Esophagus muscularis mucosa (tissue), 4 donors: ENCODE measurements around the gene BTNL2. TPM values are rescaled to one million over a fixed set of nuclear protein-coding genes. Genes with fewer than 3 reads are reported as not detected.

ENCODE experiments used
- DNase-seq: peaks from one replicate; pipeline ENCODE4 v3.0.0-alpha.2; 2017; ENCODE audit errors: extremely low spot score
- H3K27ac ChIP-seq, 4 donors: fragments of 200-600 bp; sonication (generic); replicated peaks in 1 of 4; 1 replicate in 3 of 4; 2 replicates in 1 of 4; pipeline ENCODE4 v1.5.1; 2016 to 2019; ENCODE audit warnings: mild to moderate bottlenecking in 1 of 4
- H3K27me3 ChIP-seq, 4 donors: fragments of 200-600 bp; sonication (generic); one replicate each; pipeline versions ENCODE4 v1.5.1 to v1.6.0; 2016 to 2019
- H3K36me3 ChIP-seq, 4 donors: fragments of 200-600 bp; sonication (generic); one replicate each; pipeline ENCODE4 v1.5.1; 2016 to 2019
- H3K4me1 ChIP-seq, 4 donors: fragments of 200-600 bp; sonication (generic); one replicate each; pipeline ENCODE4 v1.5.1; 2016 to 2019
- H3K4me3 ChIP-seq, 4 donors: fragments of 200-600 bp; sonication (generic); 1 replicate in 2 of 4; 2 replicates in 2 of 4; pipeline ENCODE4 v1.5.1; 2016 to 2019; ENCODE audit warnings: mild to moderate bottlenecking in 4 of 4, moderate library complexity in 1 of 4
- H3K9me3 ChIP-seq, 4 donors: fragments of 200-600 bp; sonication (generic); 1 replicate in 3 of 4; 2 replicates in 1 of 4; pipeline ENCODE4 v1.5.1; 2016 to 2019
- EP300 ChIP-seq: sonication (generic); formaldehyde crosslinking; IDR thresholded peaks from one replicate; pipeline ENCODE4 v1.6.1; 2017; ENCODE audit warnings: antibody characterized with exemption
- POLR2A ChIP-seq: fragments of 450-650 bp; IDR thresholded peaks from one replicate; pipeline ENCODE4 v1.6.1; 2017; ENCODE audit warnings: antibody characterized with exemption, moderate library complexity, mild to moderate bottlenecking, low read depth
- POLR2AphosphoS5 ChIP-seq, 2 donors: sonication (generic); formaldehyde crosslinking; IDR thresholded peaks; one replicate each; pipeline ENCODE4 v1.6.1; 2017; ENCODE audit warnings: antibody characterized with exemption in 2 of 2
- WGBS: methylation state at CpG from one replicate; pipeline ENCODE4 v1.1.5; 2018; 5-methylcytosine and 5-hydroxymethylcytosine counted together
- intact Hi-C: fragments of 100-400 bp; cut with DNase I; formaldehyde crosslinking; loops from one replicate; pipeline ENCODE4 v1.15.1; 2023
- total RNA-seq, 4 donors: library from RNA; depleted of rRNA; stranded (reverse); fragments of >200 nt; gene quantifications; one replicate each; pipeline versions ENCODE4 v1.1.0 to v1.2.1, GENCODE V29; 2016
- TF ChIP-seq, protein P1 (sequence below), 3 experiments: fragments of 200-600 bp in 2 of 3; fragments of 450-650 bp in 1 of 3; sonication (generic) in 2 of 3; IDR thresholded peaks; one replicate each; pipeline ENCODE4 v1.5.1; 2017 to 2019; ENCODE audit warnings: antibody characterized with exemption in 3 of 3, mild to moderate bottlenecking in 2 of 3, moderate library complexity in 1 of 3

Gene BTNL2
- total RNA-seq, 4 donors from 2014 or later, result not detected

DNA sequence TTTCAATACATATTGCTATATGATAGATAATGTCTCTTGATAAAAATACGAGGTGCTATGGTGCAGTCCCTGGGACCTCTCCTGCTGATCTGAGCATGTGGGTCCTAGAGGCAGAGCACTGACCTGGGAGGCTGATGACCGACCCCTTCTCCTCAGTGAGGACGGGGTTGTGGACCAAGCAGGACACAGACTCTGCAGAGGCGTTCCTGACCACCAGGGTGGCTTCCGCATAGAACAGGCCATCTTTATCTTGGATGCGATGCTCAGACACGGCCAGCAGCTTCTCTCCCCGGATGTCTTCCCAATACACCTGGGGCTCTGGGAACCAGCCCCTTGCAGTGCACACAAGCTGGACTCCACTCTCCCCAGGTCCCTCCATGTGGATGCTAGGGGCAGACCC, 4.2 kb downstream of the BTNL2 start:
- Histone ChIP-seq H3K27ac (no peak overlapping the region), H3K36me3 (no peaks in the 10 kb centered on the region), H3K4me3 (no peak overlapping the region), H3K27me3 (peaks cover 0 to 54% (median 9%) of the 10 kb centered on the region in 4 donors), H3K9me3 (no peaks in the 10 kb centered on the region), H3K4me1 (no peaks in the 10 kb centered on the region)
- intact Hi-C loops, result no loop called here
- TF ChIP-seq EP300 (no peak), POLR2A (no peak), POLR2AphosphoS5 (IDR thresholded peaks at IDR 0.05) (no peak)
- TF ChIP-seq, protein P1, sequence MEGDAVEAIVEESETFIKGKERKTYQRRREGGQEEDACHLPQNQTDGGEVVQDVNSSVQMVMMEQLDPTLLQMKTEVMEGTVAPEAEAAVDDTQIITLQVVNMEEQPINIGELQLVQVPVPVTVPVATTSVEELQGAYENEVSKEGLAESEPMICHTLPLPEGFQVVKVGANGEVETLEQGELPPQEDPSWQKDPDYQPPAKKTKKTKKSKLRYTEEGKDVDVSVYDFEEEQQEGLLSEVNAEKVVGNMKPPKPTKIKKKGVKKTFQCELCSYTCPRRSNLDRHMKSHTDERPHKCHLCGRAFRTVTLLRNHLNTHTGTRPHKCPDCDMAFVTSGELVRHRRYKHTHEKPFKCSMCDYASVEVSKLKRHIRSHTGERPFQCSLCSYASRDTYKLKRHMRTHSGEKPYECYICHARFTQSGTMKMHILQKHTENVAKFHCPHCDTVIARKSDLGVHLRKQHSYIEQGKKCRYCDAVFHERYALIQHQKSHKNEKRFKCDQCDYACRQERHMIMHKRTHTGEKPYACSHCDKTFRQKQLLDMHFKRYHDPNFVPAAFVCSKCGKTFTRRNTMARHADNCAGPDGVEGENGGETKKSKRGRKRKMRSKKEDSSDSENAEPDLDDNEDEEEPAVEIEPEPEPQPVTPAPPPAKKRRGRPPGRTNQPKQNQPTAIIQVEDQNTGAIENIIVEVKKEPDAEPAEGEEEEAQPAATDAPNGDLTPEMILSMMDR (IDR thresholded peaks at IDR 0.05), result no peak
- DNase-seq, result no peak
- WGBS, result 88% methylated on average over 4 of the region's 8 CpGs

DNA sequence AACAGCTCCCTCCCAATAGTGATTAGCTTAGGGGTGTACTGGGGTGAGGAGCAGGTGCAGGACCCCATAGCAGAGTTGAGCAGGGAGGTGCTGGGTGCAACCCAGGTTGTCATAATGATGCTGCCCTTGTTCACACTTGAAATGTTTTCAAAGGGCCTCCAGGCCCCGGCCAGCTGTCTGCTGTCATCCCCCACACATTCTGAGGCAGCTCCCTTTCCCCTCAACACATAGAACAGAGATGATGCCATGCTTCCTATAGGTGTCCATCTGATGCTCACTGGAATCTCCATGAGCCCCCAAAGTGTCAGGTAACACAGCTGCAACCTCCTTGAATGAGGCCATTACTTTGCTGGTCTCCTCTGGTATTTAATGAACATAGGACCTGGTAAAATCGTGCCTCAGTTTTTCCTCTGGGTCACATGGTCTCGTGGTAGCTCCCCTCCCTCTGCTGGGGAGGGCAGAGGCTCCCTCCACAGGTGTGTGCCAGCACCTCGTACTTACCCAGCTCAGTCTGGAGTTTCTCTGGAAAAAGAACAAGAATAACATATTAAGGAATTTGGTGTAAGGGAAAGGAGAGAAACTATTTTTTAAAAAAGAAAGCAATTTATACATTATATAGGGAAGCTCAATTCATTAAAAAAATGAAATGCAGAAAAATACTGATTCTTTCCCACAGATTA, 5.6 kb downstream of the BTNL2 start:
- no peaks in the 10 kb centered on the region for H3K4me1 ChIP-seq
- H3K4me3 ChIP-seq, result no peak overlapping the region
- peaks cover 0 to 40% (median 9%) of the 10 kb centered on the region in 4 donors for H3K27me3 ChIP-seq
- H3K36me3 ChIP-seq, result no peaks in the 10 kb centered on the region
- intact Hi-C loops, result no loop called here
- H3K27ac ChIP-seq, result no peak overlapping the region
- TF ChIP-seq POLR2AphosphoS5 (IDR thresholded peaks at IDR 0.05), result no peak
- TF ChIP-seq, protein P1 (IDR thresholded peaks at IDR 0.05), result no peak
- no peak for TF ChIP-seq POLR2A
- no peak for TF ChIP-seq EP300
- 38% methylated on average over 4 of the region's 4 CpGs for WGBS
- no peak for DNase-seq
- no peaks in the 10 kb centered on the region for H3K9me3 ChIP-seq

DNA sequence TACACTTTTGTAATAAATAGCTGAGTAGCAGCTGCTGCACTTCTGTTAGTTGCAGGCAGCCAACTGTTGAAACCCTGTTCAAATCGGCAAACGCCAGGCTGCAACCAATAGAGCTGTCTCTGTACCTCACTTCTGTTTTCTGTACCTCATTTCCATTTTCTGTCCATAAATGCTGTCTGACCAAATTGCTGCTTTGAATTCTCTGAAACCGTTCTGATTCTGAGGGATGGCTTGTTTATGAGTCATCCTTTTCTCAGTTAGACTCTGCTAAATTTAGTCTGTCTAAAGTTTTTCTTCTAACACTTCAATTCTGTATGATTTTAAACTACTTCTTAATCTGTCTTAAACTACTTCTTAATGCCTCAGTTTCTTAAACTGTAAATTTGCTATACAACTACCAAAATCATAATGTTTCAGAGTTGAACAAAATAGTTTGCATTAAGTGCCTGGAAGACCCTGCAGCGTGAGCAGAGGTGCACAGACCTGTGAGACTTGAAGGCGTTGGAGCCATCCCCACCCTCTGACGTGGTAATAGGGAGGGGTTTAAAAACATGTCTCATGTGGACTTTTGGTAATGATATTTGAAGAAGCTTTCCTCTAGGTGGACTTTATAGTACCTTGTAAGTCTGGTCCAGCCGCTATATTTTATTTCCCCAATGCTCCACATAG, 9.6 kb downstream of the BTNL2 start:
- H3K27ac ChIP-seq, result no peak overlapping the region
- no peak overlapping the region for H3K4me3 ChIP-seq
- intact Hi-C loops, result no loop called here
- no peak for DNase-seq
- no peaks in the 10 kb centered on the region for H3K36me3 ChIP-seq
- peaks cover 0 to 4% (median 0%) of the 10 kb centered on the region in 4 donors for H3K4me1 ChIP-seq
- H3K27me3 ChIP-seq, result peaks cover 0 to 12% (median 0%) of the 10 kb centered on the region in 4 donors
- TF ChIP-seq EP300, result no peak
- TF ChIP-seq POLR2AphosphoS5 (IDR thresholded peaks at IDR 0.05), result no peak
- TF ChIP-seq POLR2A, result no peak
- TF ChIP-seq, protein P1 (IDR thresholded peaks at IDR 0.05), result no peak
- no peaks in the 10 kb centered on the region for H3K9me3 ChIP-seq
- WGBS, result 76% methylated on average over 7 of the region's 7 CpGs

DNA sequence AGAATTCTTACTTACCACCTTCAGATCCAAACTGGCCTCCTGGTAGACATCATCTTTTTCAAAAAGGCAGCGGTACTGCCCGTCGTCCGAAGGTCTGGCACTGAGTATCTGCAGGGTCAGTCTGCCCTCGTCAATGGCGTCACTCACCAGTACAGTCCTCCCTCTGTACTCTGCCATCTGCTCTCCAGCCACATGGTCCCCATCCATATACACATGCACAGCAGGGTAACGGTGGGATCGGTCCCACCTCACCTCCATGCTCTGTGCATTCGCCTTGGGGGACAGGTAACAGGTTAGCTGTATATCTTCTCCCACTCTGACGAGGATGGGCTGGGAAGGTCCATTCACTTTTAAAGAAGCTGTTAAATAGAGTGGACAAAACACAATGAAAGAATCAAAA, 11.0 kb downstream of the BTNL2 start:
- Histone ChIP-seq H3K27me3 (peaks cover 0 to 6% (median 0%) of the 10 kb centered on the region in 4 donors), H3K36me3 (no peaks in the 10 kb centered on the region), H3K4me3 (no peak overlapping the region), H3K4me1 (peaks cover 0 to 4% (median 0%) of the 10 kb centered on the region in 4 donors), H3K27ac (no peak overlapping the region), H3K9me3 (no peaks in the 10 kb centered on the region)
- 84% methylated on average over 10 of the region's 10 CpGs for WGBS
- TF ChIP-seq EP300 (no peak), POLR2AphosphoS5 (IDR thresholded peaks at IDR 0.05) (no peak), POLR2A (no peak)
- TF ChIP-seq, protein P1 (IDR thresholded peaks at IDR 0.05), result no peak
- intact Hi-C loops, result no loop called here
- DNase-seq, result no peak
